Kidney (tissue), 14 donors: ENCODE measurements around the gene EXOC3L1. TPM values are rescaled to one million over a fixed set of nuclear protein-coding genes. Genes with fewer than 3 reads are reported as not detected.

Experiments
- DNase-seq, 5 donors: peaks; one replicate each; pipeline ENCODE4 v3.0.0-alpha.2; 2013 to 2020
- FAIRE-seq: peaks from 2 replicates; lab custom pipeline; 2012; peaks lifted over from hg19 to GRCh38; lab: Jason Lieb, UNC
- H3K27ac ChIP-seq, 2 donors: one replicate each; pipeline ENCODE4 v1.7.0; 2013; ENCODE audit warnings: low read depth in 2 of 2, low read length in 2 of 2, inconsistent platforms in 1 of 2
- H3K27me3 ChIP-seq: one replicate; pipeline ENCODE4 v1.7.1; 2013; ENCODE audit warnings: low read length, inconsistent platforms; ENCODE audit not compliant: control insufficient read depth, insufficient read depth
- H3K36me3 ChIP-seq, 3 donors: one replicate each; pipeline versions ENCODE4 v1.7.0 to v1.7.1; 2013; ENCODE audit warnings: low read length in 3 of 3, control low read depth in 1 of 3, inconsistent platforms in 1 of 3; ENCODE audit not compliant: insufficient read depth in 3 of 3, control insufficient read depth in 2 of 3
- H3K4me1 ChIP-seq, 3 donors: one replicate each; pipeline versions ENCODE4 v1.7.0 to v1.7.1; 2013; ENCODE audit warnings: low read length in 3 of 3, inconsistent platforms in 1 of 3, low read depth in 1 of 3; ENCODE audit not compliant: control insufficient read depth in 2 of 3, insufficient read depth in 2 of 3
- H3K4me3 ChIP-seq, 3 donors: one replicate each; pipeline versions ENCODE4 v1.7.0 to v1.8.1; 2013; ENCODE audit warnings: low read length in 3 of 3, control low read depth in 1 of 3, inconsistent platforms in 1 of 3
- H3K9ac ChIP-seq, 3 donors: one replicate each; pipeline versions ENCODE4 v1.7.0 to v1.7.1; 2013; ENCODE audit warnings: low read length in 3 of 3, control low read depth in 1 of 3, inconsistent platforms in 1 of 3
- H3K9me3 ChIP-seq, 3 donors: one replicate each; pipeline versions ENCODE4 v1.7.0 to v1.7.1; 2013; ENCODE audit warnings: low read length in 3 of 3, control low read depth in 1 of 3, inconsistent platforms in 1 of 3; ENCODE audit not compliant: control insufficient read depth in 2 of 3, insufficient read depth in 1 of 3
- CTCF ChIP-seq: IDR thresholded peaks from 3 replicates; pipeline ENCODE4 v1.5.1; 2012; ENCODE audit warnings: mild to moderate bottlenecking, moderate library complexity, borderline replicate concordance; ENCODE audit not compliant: insufficient read depth; ENCODE audit errors: extremely low read depth
- intact Hi-C: fragments of 100-400 bp; cut with DNase I; formaldehyde crosslinking; loops from one replicate; pipeline ENCODE4 v1.11.1; 2022
- polyA plus RNA-seq: library from polyadenylated mRNA; stranded (reverse); fragments of 350-450 nt; fragmentation: Illumina TruSeq; extraction: RNeasy Lipid Tissue Mini Kit (QIAGEN cat#74804); gene quantifications from one replicate; pipeline ENCODE4 v1.2.3, GENCODE V29; 2014; ENCODE audit warnings: low read depth, low replicate concordance; ENCODE audit not compliant: insufficient read depth
- total RNA-seq: library from RNA; stranded (reverse); fragmentation: NEBNext Ultra II Directional; extraction: Animal tissue kit (Norgen Biotek cat#: 25700); gene quantifications from one replicate; pipeline ENCODE4 v1.2.1, GENCODE V29; 2021
- donor health status: control.
- donor health status: control.
- donor health status: control.
- donor health status: control.
- donor health status: control.
- donor health status: DM: yes; HTN: yes; CAD: no.
- donor health status: Normal renal cell carcinoma (clear cell type).

The EXOC3L1 gene
- total and polyA plus RNA-seq, 2 donors from 2014 or later, result 7.2 to 9.9 TPM

GRCh38 chr16:67145746-67146145 lies 44.2 kb downstream of the EXOC3L1 start:
- FAIRE-seq, result no peak
- no peak overlapping the region for H3K9ac ChIP-seq
- H3K27me3 ChIP-seq, result no peaks in the 10 kb centered on the region
- peak in 1 of 5 donors; percentile 18 for DNase-seq
- H3K27ac ChIP-seq, result no peak overlapping the region
- no peak for TF ChIP-seq CTCF
- H3K36me3 ChIP-seq, result peaks cover 5 to 55% (median 32%) of the 10 kb centered on the region in 3 donors
- intact Hi-C loops, result no loop called here
- H3K4me3 ChIP-seq, result no peak overlapping the region
- no peaks in the 10 kb centered on the region for H3K9me3 ChIP-seq
- peaks cover 0 to 4% (median 0%) of the 10 kb centered on the region in 3 donors for H3K4me1 ChIP-seq

- Histone ChIP-seq H3K9me3 (no peaks in the 10 kb centered on the region), H3K9ac (no peak overlapping the region), H3K4me3 (no peak overlapping the region), H3K27me3 (no peaks in the 10 kb centered on the region), H3K27ac (no peak overlapping the region), H3K36me3 (peaks cover 5 to 62% (median 39%) of the 10 kb centered on the region in 3 donors), H3K4me1 (no peaks in the 10 kb centered on the region)
- FAIRE-seq, result no peak
- intact Hi-C loops, result no loop called here
- DNase-seq, result no peak
- TF ChIP-seq CTCF, result no peak
These were observed 45.0 kb downstream of the EXOC3L1 start for GRCh38 chr16:67144943-67145342.

- H3K27me3 ChIP-seq, result no peaks in the 10 kb centered on the region
- H3K36me3 ChIP-seq, result peaks cover 5 to 67% (median 48%) of the 10 kb centered on the region in 3 donors
- FAIRE-seq (no peak), DNase-seq (no peak)
- no peaks in the 10 kb centered on the region for H3K9me3 ChIP-seq
- H3K9ac ChIP-seq, result no peak overlapping the region
- no peak overlapping the region for H3K4me3 ChIP-seq
- no peak overlapping the region for H3K27ac ChIP-seq
- no peak for TF ChIP-seq CTCF
- intact Hi-C loops, result no loop called here
- H3K4me1 ChIP-seq, result peaks cover 0 to 6% (median 0%) of the 10 kb centered on the region in 3 donors
These were observed 47.6 kb downstream of the EXOC3L1 start for GRCh38 chr16:67142342-67142741.

GRCh38 chr16:67141391-67141790 lies 48.5 kb downstream of the EXOC3L1 start:
- Histone ChIP-seq H3K4me3 (no peak overlapping the region), H3K27ac (no peak overlapping the region), H3K36me3 (peaks cover 5 to 59% (median 40%) of the 10 kb centered on the region in 3 donors), H3K4me1 (peaks cover 0 to 6% (median 0%) of the 10 kb centered on the region in 3 donors), H3K27me3 (no peaks in the 10 kb centered on the region), H3K9me3 (no peaks in the 10 kb centered on the region), H3K9ac (no peak overlapping the region)
- intact Hi-C loops, result no loop called here
- FAIRE-seq (no peak), DNase-seq (no peak)
- TF ChIP-seq CTCF, result no peak
